ENCODE measurements around the gene CMTM7.

CMTM7 gene

DNA sequence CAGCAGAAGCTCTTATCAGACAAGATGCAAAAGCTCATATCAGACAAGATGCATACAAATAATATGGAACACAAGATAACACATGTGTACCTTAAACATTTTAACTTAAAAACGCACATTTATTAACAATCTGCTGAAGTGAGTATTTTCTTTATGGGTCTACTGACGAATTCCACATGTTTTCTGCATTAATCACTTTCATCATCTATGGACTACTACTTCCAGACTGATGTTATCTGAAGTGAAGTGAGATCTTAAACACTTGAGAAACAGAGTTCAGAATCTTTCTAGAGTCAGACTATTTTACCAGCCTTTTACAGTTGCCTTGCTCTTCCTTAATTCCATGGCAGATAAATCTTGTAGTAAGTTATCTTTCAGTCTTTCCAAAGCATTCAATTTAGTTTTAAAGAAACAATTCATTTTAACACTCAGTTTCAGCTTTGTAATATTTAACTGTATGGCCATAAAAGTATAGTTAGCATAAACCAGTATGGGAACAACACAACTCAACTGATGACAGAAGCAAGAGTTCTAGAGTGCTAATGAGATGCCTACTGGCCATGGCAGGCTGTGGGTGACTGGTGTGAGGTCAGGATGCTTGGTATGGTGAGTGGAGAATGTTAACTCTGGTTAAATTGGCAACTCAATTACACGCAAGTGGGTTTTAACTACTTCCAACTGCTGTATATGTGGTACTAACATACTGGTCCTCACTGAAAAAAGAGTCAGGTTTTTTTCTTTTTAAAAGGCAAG, 101.2 kb downstream of the CMTM7 start:
- Histone ChIP-seq H3K9me3 (ENCODE audit: insufficient read depth, low read length) (no peaks in the 10 kb centered on the region), H3K27ac (ENCODE audit: low read length) (no peak overlapping the region), H3K4me3 (ENCODE audit: low read length) (no peak overlapping the region), H3K4me2 (ENCODE audit: low read length) (peak overlapping the region; percentile 66), H3K9ac (ENCODE audit: low read length) (no peak overlapping the region), H2AFZ (ENCODE audit: low read depth, low read length) (no peak overlapping the region), H4K20me1 (ENCODE audit: insufficient read depth, low read length) (peaks cover 11% of the 10 kb centered on the region; the same call in 1 of the 2 replicates), H3K4me1 (ENCODE audit: low read length) (peaks cover 35% of the 10 kb centered on the region), H3K27me3 (ENCODE audit: low read depth, low read length) (no peaks in the 10 kb centered on the region), H3K36me3 (replicated peaks; ENCODE audit: low read depth, low read length) (peaks cover 15% of the 10 kb centered on the region), H3K79me2 (ENCODE audit: low read length) (peaks cover 18% of the 10 kb centered on the region)
- TF ChIP-seq EZH2phosphoT487 (IDR thresholded peaks at IDR 0.05; ENCODE audit: low read depth): no peak
- TF ChIP-seq, protein P1, sequence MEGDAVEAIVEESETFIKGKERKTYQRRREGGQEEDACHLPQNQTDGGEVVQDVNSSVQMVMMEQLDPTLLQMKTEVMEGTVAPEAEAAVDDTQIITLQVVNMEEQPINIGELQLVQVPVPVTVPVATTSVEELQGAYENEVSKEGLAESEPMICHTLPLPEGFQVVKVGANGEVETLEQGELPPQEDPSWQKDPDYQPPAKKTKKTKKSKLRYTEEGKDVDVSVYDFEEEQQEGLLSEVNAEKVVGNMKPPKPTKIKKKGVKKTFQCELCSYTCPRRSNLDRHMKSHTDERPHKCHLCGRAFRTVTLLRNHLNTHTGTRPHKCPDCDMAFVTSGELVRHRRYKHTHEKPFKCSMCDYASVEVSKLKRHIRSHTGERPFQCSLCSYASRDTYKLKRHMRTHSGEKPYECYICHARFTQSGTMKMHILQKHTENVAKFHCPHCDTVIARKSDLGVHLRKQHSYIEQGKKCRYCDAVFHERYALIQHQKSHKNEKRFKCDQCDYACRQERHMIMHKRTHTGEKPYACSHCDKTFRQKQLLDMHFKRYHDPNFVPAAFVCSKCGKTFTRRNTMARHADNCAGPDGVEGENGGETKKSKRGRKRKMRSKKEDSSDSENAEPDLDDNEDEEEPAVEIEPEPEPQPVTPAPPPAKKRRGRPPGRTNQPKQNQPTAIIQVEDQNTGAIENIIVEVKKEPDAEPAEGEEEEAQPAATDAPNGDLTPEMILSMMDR (IDR thresholded peaks at IDR 0.05; ENCODE audit: low read depth, low read length): no peak

DNA sequence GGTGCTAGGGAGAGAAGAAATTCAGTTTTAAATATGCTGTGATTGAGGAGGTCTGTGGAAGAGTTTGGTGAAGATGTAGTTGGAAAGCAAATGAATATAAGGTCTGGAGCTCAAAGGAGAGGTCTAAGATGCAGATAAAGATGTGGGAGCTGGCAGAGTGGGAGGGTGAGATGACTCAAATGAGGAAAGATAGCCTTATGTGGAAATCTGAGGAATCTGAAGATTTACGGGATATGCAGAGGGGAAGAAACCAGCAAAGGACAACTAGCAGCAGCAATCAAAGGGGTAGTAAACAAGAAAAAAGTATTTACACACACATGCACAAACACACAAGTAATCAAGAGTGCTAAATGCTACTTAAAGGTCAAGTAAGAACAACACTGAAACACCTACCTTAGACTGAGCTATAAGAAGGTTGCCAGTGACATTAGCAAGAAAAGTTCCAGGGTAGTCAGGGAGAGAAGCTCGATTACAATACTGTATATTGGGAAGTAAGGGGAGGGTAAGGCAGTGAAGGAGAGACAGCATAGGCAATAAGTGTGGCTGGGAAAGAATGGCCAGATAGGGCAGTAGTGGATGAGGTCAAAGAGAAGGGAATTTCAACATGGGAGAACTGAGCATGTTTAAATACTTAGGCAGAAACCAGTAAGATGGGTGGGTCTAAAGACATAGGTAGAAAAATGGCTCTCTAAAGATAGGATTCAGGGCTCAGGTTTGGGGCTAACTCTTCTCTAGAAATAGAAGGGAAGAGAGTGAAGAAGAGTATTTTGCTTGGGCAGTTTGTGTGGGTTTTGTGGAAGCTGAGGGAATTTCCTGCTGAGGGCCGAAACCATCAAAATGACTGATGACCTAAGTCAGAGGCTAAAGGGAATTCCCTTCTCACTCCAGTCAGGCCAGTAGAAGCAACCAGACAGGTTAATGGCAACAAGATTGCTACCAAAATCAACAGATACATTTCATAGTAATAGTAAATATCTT, 102.1 kb downstream of the CMTM7 start:
- Histone ChIP-seq H3K4me1 (ENCODE audit: low read length) (peaks cover 44% of the 10 kb centered on the region), H3K79me2 (ENCODE audit: low read length) (peaks cover 18% of the 10 kb centered on the region), H3K36me3 (replicated peaks; ENCODE audit: low read depth, low read length) (peaks cover 10% of the 10 kb centered on the region), H4K20me1 (ENCODE audit: insufficient read depth, low read length) (peaks cover 14% of the 10 kb centered on the region; the same call in 1 of the 2 replicates), H3K27me3 (ENCODE audit: low read depth, low read length) (no peaks in the 10 kb centered on the region), H3K27ac (ENCODE audit: low read length) (no peak overlapping the region), H3K9ac (ENCODE audit: low read length) (no peak overlapping the region), H3K4me3 (ENCODE audit: low read length) (peak overlapping the region; percentile 51), H3K4me2 (ENCODE audit: low read length) (peak overlapping the region; percentile 66), H2AFZ (ENCODE audit: low read depth, low read length) (no peak overlapping the region), H3K9me3 (ENCODE audit: insufficient read depth, low read length) (no peaks in the 10 kb centered on the region)
- TF ChIP-seq, protein P1 (IDR thresholded peaks at IDR 0.05; ENCODE audit: low read depth, low read length): no peak
- no peak for TF ChIP-seq EZH2phosphoT487 (IDR thresholded peaks at IDR 0.05; ENCODE audit: low read depth)

DNA sequence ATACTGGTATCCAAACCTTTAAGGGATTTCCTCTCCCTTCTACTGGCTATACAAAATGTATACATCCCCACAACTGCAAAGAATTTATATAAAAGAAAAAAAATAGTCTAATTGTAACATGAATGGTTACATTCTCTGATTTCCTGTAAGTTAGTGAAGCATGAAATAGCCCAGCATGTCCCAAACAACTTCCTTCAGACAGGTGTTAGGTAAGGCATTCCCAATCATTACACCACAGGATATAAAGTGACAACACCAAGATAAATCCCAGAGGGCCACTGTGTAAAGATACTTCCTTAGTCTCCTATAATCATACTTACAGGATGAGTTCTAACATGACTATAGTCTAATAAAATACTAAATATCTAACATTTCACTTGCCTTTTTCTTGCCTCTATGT, 103.4 kb downstream of the CMTM7 start:
- no peak overlapping the region for H3K27ac ChIP-seq (ENCODE audit: low read length)

More for the DNA sequence above, 103.4 kb downstream of the CMTM7 start:
- H3K4me3 ChIP-seq (ENCODE audit: low read length): no peak overlapping the region
- peaks cover 50% of the 10 kb centered on the region for H3K4me1 ChIP-seq (ENCODE audit: low read length)
- H3K4me2 ChIP-seq (ENCODE audit: low read length): no peak overlapping the region
- peaks cover 18% of the 10 kb centered on the region for H3K79me2 ChIP-seq (ENCODE audit: low read length)
- no peak overlapping the region for H2AFZ ChIP-seq (ENCODE audit: low read depth, low read length)
- H3K9me3 ChIP-seq (ENCODE audit: insufficient read depth, low read length): no peaks in the 10 kb centered on the region
- peaks cover 11% of the 10 kb centered on the region for H3K36me3 ChIP-seq (replicated peaks; ENCODE audit: low read depth, low read length)
- no peaks in the 10 kb centered on the region for H3K27me3 ChIP-seq (ENCODE audit: low read depth, low read length)
- H4K20me1 ChIP-seq (ENCODE audit: insufficient read depth, low read length): peaks cover 14% of the 10 kb centered on the region; the same call in 1 of the 2 replicates
- TF ChIP-seq, protein P1 (IDR thresholded peaks at IDR 0.05; ENCODE audit: low read depth, low read length): no peak
- no peak for TF ChIP-seq EZH2phosphoT487 (IDR thresholded peaks at IDR 0.05; ENCODE audit: low read depth)
- no peak overlapping the region for H3K9ac ChIP-seq (ENCODE audit: low read length)

Data from OCI-LY3 (cell line).